ENCODE results near the gene TMEM121. TPM values are rescaled to one million over a fixed set of nuclear protein-coding genes. Genes with fewer than 3 reads are reported as not detected.

The TMEM121 gene
- total and polyA plus RNA-seq, 2 of the 8 experiments (the other 6 are each of a cell fraction or from before 2014, with no cell fraction given), result 1.9 TPM; not detected in 1

- Histone ChIP-seq H3K23ac (ENCODE audit: insufficient read length) (no peak overlapping the region), H2AK5ac (ENCODE audit: low read depth, low read length) (no peak overlapping the region), H4K8ac (ENCODE audit: extremely low read depth, insufficient read depth, low read length) (no peak overlapping the region), H4K91ac (replicated peaks; ENCODE audit: insufficient read length, low read length) (no peak overlapping the region), H2BK20ac (ENCODE audit: low read length) (no peak overlapping the region), H3K56ac (replicated peaks; ENCODE audit: insufficient read length, low read depth, low read length) (no peak overlapping the region), H3K79me1 (ENCODE audit: low read depth, low read length) (no peaks in the 10 kb centered on the region), H2BK120ac (replicated peaks; ENCODE audit: low read depth, low read length) (no peak overlapping the region), H3K23me2 (ENCODE audit: low read depth, low read length) (no peaks in the 10 kb centered on the region), H4K5ac (ENCODE audit: insufficient read length, low read depth, low read length) (no peak overlapping the region), H3K27me3 (replicated peaks in 1 of 4; ENCODE audit: control insufficient read depth in 3 of 4, extremely low read depth in 1 of 4, insufficient read depth in 3 of 4, low read length in 3 of 4) (no peaks in the 10 kb centered on the region; a peak in 1 of 7 replicates), H3K4ac (replicated peaks; ENCODE audit: insufficient read length, low read depth, low read length) (no peak overlapping the region), H3K18ac (ENCODE audit: extremely low read depth, low read length) (no peak overlapping the region), H4K20me1 (replicated peaks in 1 of 2; ENCODE audit: control insufficient read depth in 1 of 2, insufficient read depth in 2 of 2, low read length in 2 of 2) (no peaks in the 10 kb centered on the region), H3K36me3 (ENCODE audit: control insufficient read depth in 2 of 4, insufficient read depth in 4 of 4, low read length in 3 of 4) (no peaks in the 10 kb centered on the region), H3K4me2 (ENCODE audit: insufficient read depth in 1 of 2, low read depth in 2 of 2, low read length in 2 of 2) (no peak overlapping the region), H3K14ac (ENCODE audit: insufficient read length) (no peak overlapping the region), H2BK12ac (ENCODE audit: low read depth, low read length) (no peak overlapping the region), H3K27ac (ENCODE audit: low read depth, low read length) (no peak overlapping the region), H3K79me2 (ENCODE audit: control insufficient read depth in 1 of 2, insufficient read depth in 2 of 2, low read length in 2 of 2) (no peaks in the 10 kb centered on the region), H2BK15ac (ENCODE audit: low read length) (no peak overlapping the region), H3K9me3 (ENCODE audit: insufficient read depth in 2 of 2, low read depth in 1 of 2, low read length in 1 of 2) (peaks cover 0 to 10% of the 10 kb centered on the region in 2 experiments; a peak in 1 of 4 replicates), H3K4me3 (ENCODE audit: extremely low read depth in 1 of 4, insufficient read depth in 2 of 4, low read depth in 3 of 4, low read length in 4 of 4) (no peak overlapping the region), H2AFZ (ENCODE audit: low read length) (no peak overlapping the region), H3K4me1 (replicated peaks in 1 of 4; ENCODE audit: control insufficient read depth in 3 of 4, insufficient read depth in 4 of 4, low read length in 3 of 4) (no peaks in the 10 kb centered on the region), H3K9ac (replicated peaks in 1 of 4; ENCODE audit: extremely low read depth in 1 of 4, low read depth in 3 of 4, low read length in 3 of 4) (no peak overlapping the region), H2BK5ac (ENCODE audit: low read depth, low read length) (no peak overlapping the region)
- DNase-seq (ENCODE audit: low read depth in 1 of 2, low spot score in 2 of 2), result no peak
- TF ChIP-seq SRF (IDR thresholded peaks at IDR 0.05; ENCODE audit: low read depth, low read length) (no peak), CREB1 (IDR thresholded peaks at IDR 0.05) (no peak), EGR1 (IDR thresholded peaks at IDR 0.05; ENCODE audit: borderline replicate concordance, low read depth, low read length) (no peak), TAF7 (optimal IDR thresholded peaks at IDR 0.05; ENCODE audit: borderline replicate concordance, low read depth, low read length) (no peak), KDM4A (IDR thresholded peaks at IDR 0.05; ENCODE audit: low read depth, low read length, severe bottlenecking) (no peak), NANOG (IDR thresholded peaks at IDR 0.05; ENCODE audit: insufficient read depth, low read depth, low read length, poor library complexity, severe bottlenecking) (no peak), MAFK (IDR thresholded peaks at IDR 0.05; ENCODE audit: low read depth, low read length) (no peak), RNF2 (IDR thresholded peaks at IDR 0.05; ENCODE audit: borderline replicate concordance, low read depth, low read length, missing control alignments, poor library complexity, severe bottlenecking) (no peak), KDM1A (IDR thresholded peaks at IDR 0.05; ENCODE audit: borderline replicate concordance, low read length) (no peak), EP300 (IDR thresholded peaks at IDR 0.05; ENCODE audit: borderline replicate concordance in 1 of 2, low read depth in 2 of 2, low read length in 2 of 2) (no peak), CBX5 (IDR thresholded peaks at IDR 0.05; ENCODE audit: low read depth, low read length) (no peak)
- POLR2A ChIA-PET (ENCODE audit: partially characterized antibody), result no interaction called here
- 84% methylated on average over 16 of the region's 16 CpGs; no CpG with 5 or more reads in 1 of the 2 experiments for WGBS, 2 experiments (ENCODE audit: extremely low coverage in 1 of 2, insufficient coverage in 1 of 2, insufficient read length in 1 of 2, insufficient replicate concordance in 2 of 2, low coverage in 1 of 2, low lambda C conversion rate in 2 of 2, missing lambda C conversion rate in 1 of 2)
- FAIRE-seq, result no peak
- CTCF ChIA-PET (ENCODE audit: partially characterized antibody), result interaction anchor here (1.5 kb wide), 1 partner anchor 29 kb away, joined by 4 read pairs; no protein-coding TSS in a partner anchor
These were observed 18.3 kb upstream of the TMEM121 start for GRCh38 chr14:105508069-105508468.

Data from H1 (cell line).